ENCODE results near the gene CEP192. TPM values are rescaled to one million over a fixed set of nuclear protein-coding genes. Genes with fewer than 3 reads are reported as not detected.

Gene CEP192
- total and polyA plus RNA-seq, 7 donors, result 3.1 to 12.3 (median 5.2) TPM

DNA sequence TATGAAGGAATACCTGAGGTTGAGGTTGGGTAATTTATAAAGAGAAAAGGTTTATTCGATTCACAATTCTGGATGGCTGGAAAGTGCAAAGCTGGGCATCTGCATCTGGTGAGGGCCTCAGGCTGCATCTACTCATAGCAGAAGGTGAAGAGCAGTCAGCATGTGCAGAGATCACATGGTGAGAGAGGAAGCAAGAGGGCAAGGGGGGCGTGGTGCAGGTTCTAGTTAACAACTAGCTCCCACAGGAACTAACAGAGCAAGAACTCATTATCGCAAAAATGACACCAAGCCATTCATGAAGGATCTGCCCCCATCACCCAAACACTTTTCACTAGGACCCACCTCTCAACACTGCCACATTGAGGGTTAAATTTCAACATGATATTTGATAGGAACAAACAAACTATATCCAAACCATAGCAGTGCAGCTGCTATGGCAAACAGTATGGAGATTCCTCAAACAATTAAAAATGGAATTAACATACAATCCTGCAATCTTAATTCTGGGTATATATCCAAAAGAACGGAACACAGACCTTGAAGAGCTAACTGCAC, 154.6 kb downstream of the CEP192 start:
- intact Hi-C loops (cut with DNase I), result no loop called here
- Histone ChIP-seq H3K9me3 (peaks cover 14% of the 10 kb centered on the region), H3K4me3 (no peak overlapping the region), H3K27me3 (ENCODE audit: insufficient read depth in 3 of 3, low read length in 2 of 3) (no peaks in the 10 kb centered on the region), H3K27ac (no peak overlapping the region), H3K36me3 (ENCODE audit: insufficient read depth in 1 of 2, low read depth in 1 of 2) (no peaks in the 10 kb centered on the region), H3K4me1 (no peaks in the 10 kb centered on the region)
- TF ChIP-seq, protein P1, sequence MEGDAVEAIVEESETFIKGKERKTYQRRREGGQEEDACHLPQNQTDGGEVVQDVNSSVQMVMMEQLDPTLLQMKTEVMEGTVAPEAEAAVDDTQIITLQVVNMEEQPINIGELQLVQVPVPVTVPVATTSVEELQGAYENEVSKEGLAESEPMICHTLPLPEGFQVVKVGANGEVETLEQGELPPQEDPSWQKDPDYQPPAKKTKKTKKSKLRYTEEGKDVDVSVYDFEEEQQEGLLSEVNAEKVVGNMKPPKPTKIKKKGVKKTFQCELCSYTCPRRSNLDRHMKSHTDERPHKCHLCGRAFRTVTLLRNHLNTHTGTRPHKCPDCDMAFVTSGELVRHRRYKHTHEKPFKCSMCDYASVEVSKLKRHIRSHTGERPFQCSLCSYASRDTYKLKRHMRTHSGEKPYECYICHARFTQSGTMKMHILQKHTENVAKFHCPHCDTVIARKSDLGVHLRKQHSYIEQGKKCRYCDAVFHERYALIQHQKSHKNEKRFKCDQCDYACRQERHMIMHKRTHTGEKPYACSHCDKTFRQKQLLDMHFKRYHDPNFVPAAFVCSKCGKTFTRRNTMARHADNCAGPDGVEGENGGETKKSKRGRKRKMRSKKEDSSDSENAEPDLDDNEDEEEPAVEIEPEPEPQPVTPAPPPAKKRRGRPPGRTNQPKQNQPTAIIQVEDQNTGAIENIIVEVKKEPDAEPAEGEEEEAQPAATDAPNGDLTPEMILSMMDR (IDR thresholded peaks at IDR 0.05), result no peak
- ATAC-seq (no peak), DNase-seq (no peak)
- WGBS, 3 donors, result 83 to 84% (median 83%) methylated on average over 4 of the region's 4 CpGs

DNA sequence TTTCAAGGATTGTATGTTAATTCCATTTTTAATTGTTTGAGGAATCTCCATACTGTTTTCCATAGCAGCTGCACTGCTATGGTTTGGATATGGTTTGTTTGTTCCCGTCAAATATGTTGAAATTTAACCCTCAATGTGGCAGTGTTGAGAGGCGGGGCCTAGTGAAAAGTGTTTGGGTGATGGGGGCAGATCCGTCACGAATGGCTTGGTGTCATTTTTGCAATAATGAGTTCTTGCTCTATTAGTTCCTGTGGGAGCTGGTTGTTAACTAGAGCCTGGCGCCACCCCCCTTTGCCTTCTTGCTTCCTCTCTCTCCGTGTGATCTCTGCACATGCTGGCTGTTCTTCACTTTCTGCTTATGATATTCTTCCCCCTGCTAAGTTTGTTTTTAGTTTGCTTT, 156.0 kb downstream of the CEP192 start:
- Histone ChIP-seq H3K4me1 (no peaks in the 10 kb centered on the region), H3K4me3 (no peak overlapping the region), H3K27me3 (ENCODE audit: insufficient read depth in 3 of 3, low read length in 2 of 3) (no peaks in the 10 kb centered on the region), H3K9me3 (peaks cover 14% of the 10 kb centered on the region), H3K36me3 (ENCODE audit: insufficient read depth in 1 of 2, low read depth in 1 of 2) (no peaks in the 10 kb centered on the region), H3K27ac (no peak overlapping the region)
- TF ChIP-seq, protein P1 (IDR thresholded peaks at IDR 0.05), result no peak
- 34 to 41% (median 38%) methylated on average over 6 of the region's 6 CpGs for WGBS, 3 donors
- intact Hi-C loops (cut with DNase I), result no loop called here
- no peak for DNase-seq
- ATAC-seq, result no peak

DNA sequence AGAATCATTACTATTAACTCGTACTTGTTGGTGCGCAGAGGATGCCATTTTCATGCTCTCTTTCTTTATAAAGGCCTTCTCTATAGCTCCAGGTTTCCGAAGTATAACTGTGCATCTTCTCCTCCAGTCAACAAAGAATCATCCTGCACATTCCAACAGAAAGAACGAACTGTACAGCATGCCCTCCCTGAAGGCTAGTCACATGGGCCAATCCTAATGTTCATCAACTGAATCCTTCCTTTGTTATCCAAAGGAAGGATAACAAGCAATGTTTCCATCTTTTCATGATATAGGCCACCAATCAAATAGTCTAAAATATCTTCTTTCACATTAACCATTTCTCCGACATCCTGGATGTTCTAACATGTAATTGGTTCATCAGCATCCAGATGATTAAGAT, 160.5 kb downstream of the CEP192 start:
- WGBS, 3 donors, result 84 to 90% (median 89%) methylated on average over 5 of the region's 5 CpGs
- Histone ChIP-seq H3K27ac (no peak overlapping the region), H3K4me3 (no peak overlapping the region), H3K4me1 (no peaks in the 10 kb centered on the region), H3K9me3 (no peaks in the 10 kb centered on the region), H3K36me3 (ENCODE audit: insufficient read depth in 1 of 2, low read depth in 1 of 2) (no peaks in the 10 kb centered on the region), H3K27me3 (ENCODE audit: insufficient read depth in 3 of 3, low read length in 2 of 3) (no peaks in the 10 kb centered on the region)
- ATAC-seq (no peak), DNase-seq (no peak)
- TF ChIP-seq, protein P1 (IDR thresholded peaks at IDR 0.05), result no peak
- intact Hi-C loops (cut with DNase I), result loop anchor here in 1 of 2 donors (10.0 kb wide), 1 partner anchor 427 kb away; no protein-coding TSS in a partner anchor

DNA sequence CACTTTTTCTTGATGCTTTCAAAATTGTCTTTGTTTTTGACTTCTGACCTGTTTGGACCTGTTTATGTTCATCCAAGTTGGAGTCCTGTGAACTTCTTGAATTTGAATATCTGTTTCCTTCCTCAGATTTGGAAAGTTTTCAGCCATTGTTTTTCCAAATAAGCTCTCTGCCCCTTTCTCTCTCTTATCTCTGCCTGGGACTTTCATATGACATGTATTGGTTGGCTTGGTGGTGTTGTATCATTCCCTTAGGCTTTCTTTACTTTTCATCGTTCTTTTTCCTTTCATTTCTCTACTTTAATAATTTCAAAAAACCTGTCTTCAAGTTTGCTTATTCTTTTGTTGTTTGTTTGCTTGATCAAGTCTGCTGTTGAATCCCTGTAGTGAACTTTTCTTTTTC, 167.3 kb downstream of the CEP192 start:
- Histone ChIP-seq H3K27me3 (ENCODE audit: insufficient read depth in 3 of 3, low read length in 2 of 3) (no peaks in the 10 kb centered on the region), H3K27ac (no peak overlapping the region), H3K4me1 (no peaks in the 10 kb centered on the region), H3K4me3 (no peak overlapping the region), H3K9me3 (peaks cover 17% of the 10 kb centered on the region), H3K36me3 (ENCODE audit: insufficient read depth in 1 of 2, low read depth in 1 of 2) (no peaks in the 10 kb centered on the region)
- TF ChIP-seq, protein P1 (IDR thresholded peaks at IDR 0.05), result no peak
- ATAC-seq (no peak), DNase-seq (no peak)
- WGBS, 3 donors, result 85 to 96% (median 90%) methylated on average over 1 of the region's 1 CpG
- intact Hi-C loops (cut with DNase I), result loop anchor here in 1 of 2 donors (2.0 to 10.0 kb wide), 2 partner anchors 46 to 434 kb away; no protein-coding TSS in a partner anchor

DNA sequence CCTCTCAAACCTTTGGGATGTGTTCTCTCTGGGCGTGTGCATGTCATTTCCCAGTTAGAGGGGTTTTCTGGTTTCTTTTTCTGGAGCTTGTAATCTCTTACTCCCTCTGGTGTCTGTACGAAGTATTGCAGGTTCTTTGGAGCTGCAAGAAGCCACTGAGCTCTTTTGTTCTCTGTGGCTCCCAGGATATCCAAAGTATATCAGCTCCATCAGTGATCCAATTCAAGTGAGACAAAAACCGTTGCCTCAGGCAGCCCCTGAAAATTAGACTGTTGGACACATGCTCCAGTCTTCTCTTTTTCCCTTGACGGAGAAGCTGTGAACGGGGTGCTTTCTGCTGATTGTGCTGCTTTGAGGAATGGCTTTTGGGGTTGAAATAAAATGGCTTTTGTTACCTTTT, 168.4 kb downstream of the CEP192 start:
- no peak overlapping the region for H3K4me3 ChIP-seq
- 41 to 60% (median 45%) methylated on average over 5 of the region's 5 CpGs for WGBS, 3 donors
- TF ChIP-seq, protein P1 (IDR thresholded peaks at IDR 0.05), result peak; percentile 81
- peak; percentile 47 to 62 (median 58) for ATAC-seq
- H3K27ac ChIP-seq, result no peak overlapping the region
- DNase-seq, result no peak
- intact Hi-C loops (cut with DNase I), result loop anchor here in 1 of 2 donors (2.0 to 10.0 kb wide), 2 partner anchors 47 to 435 kb away; no protein-coding TSS in a partner anchor
- no peaks in the 10 kb centered on the region for H3K36me3 ChIP-seq (ENCODE audit: insufficient read depth in 1 of 2, low read depth in 1 of 2)
- no peaks in the 10 kb centered on the region for H3K27me3 ChIP-seq (ENCODE audit: insufficient read depth in 3 of 3, low read length in 2 of 3)
- peaks cover 17% of the 10 kb centered on the region for H3K9me3 ChIP-seq
- H3K4me1 ChIP-seq, result no peaks in the 10 kb centered on the region

Data from psoas muscle (tissue), 8 donors.